GM12878 (cell line): ENCODE results near the gene C19orf12. TPM values are rescaled to one million over a fixed set of nuclear protein-coding genes. Genes with fewer than 3 reads are reported as not detected.

Source experiments
- ATAC-seq: fragments of 200-7000 bp; cut with Tn5 transposase; 3 replicates; pipeline ENCODE4 v1.9.1; 2020; ENCODE audit warnings: mild to moderate bottlenecking, moderate library complexity
- BruUV-seq: library from RNA; stranded (reverse); fragments of 400-500 nt; replicated peaks from 2 replicates; lab custom pipeline; 2021; lab: Mats Ljungman, UMichigan
- CTCF ChIA-PET: fragments of 300-600 bp; sonication (Branson Sonifier 250); formaldehyde crosslinking; extraction: SDS; loops from one replicate; lab custom pipeline; 2021; ENCODE audit warnings: inconsistent platforms; lab: Yijun Ruan, JAX
- POLR2A ChIA-PET: fragments of 350-600 bp; formaldehyde crosslinking; extraction: SDS; loops from one replicate; lab custom pipeline; 2021; ENCODE audit warnings: inconsistent platforms; lab: Charles Lee
- RAD21 ChIA-PET: fragments of 300-600 bp; sonication (Branson Sonifier 250); formaldehyde crosslinking; loops from one replicate; lab custom pipeline; 2023; ENCODE audit warnings: antibody characterized with exemption; ENCODE audit not compliant: unreplicated experiment; lab: Charles Lee
- SMC1A ChIA-PET: fragments of 300-600 bp; sonication (Branson Sonifier 250); formaldehyde crosslinking; loops from one replicate; lab custom pipeline; 2023; ENCODE audit not compliant: unreplicated experiment, uncharacterized antibody; lab: Charles Lee
- DNase-seq: peaks from one replicate; pipeline ENCODE4 v3.0.0-alpha.2; 2011; ENCODE audit warnings: low read depth, low spot score
- FAIRE-seq: peaks from 3 replicates; lab custom pipeline; 2011; peaks lifted over from hg19 to GRCh38; lab: Jason Lieb, UNC
- H2AFZ ChIP-seq: 2 replicates; pipeline ENCODE4 v1.6.0; 2011; ENCODE audit warnings: low read depth, low read length, control low read depth; ENCODE audit not compliant: control insufficient read depth
- H3K27ac ChIP-seq: 2 replicates; pipeline ENCODE4 v1.5.1; 2011; ENCODE audit warnings: control low read depth; ENCODE audit not compliant: control insufficient read depth, insufficient read depth
- H3K27me3 ChIP-seq, 2 experiments: replicated peaks in 1 of 2; 2 replicates each; pipeline versions ENCODE4 v1.6.0 to v1.6.1; 2011; ENCODE audit warnings: low read length in 1 of 2; ENCODE audit not compliant: control insufficient read depth in 2 of 2, insufficient read depth in 2 of 2
- H3K36me3 ChIP-seq, 2 experiments: 2 replicates each; pipeline ENCODE4 v1.5.1; 2011; ENCODE audit warnings: low read length in 1 of 2; ENCODE audit not compliant: control insufficient read depth in 2 of 2, insufficient read depth in 2 of 2
- H3K4me1 ChIP-seq: 2 replicates; pipeline ENCODE4 v1.6.1; 2011; ENCODE audit warnings: mild to moderate bottlenecking, low read length, moderate library complexity, mixed read lengths; ENCODE audit not compliant: control insufficient read depth, insufficient read depth
- H3K4me2 ChIP-seq: 2 replicates; pipeline ENCODE4 v1.6.0; 2011; ENCODE audit warnings: control low read depth; ENCODE audit not compliant: control insufficient read depth, insufficient read depth
- H3K4me3 ChIP-seq: fragments of 200-600 bp; sonication (generic); 2 replicates; pipeline ENCODE4 v1.5.1; 2016
- H3K79me2 ChIP-seq: 2 replicates; pipeline ENCODE4 v1.6.0; 2011; ENCODE audit warnings: low read length; ENCODE audit not compliant: control insufficient read depth, insufficient read depth
- H3K9ac ChIP-seq: 2 replicates; pipeline ENCODE4 v1.8.0; 2011; ENCODE audit warnings: low read length, control low read depth, mixed read lengths; ENCODE audit not compliant: control insufficient read depth, insufficient read depth
- H3K9me3 ChIP-seq: replicated peaks from 3 replicates; pipeline ENCODE4 v1.5.1; 2011; ENCODE audit warnings: mild to moderate bottlenecking, low read length; ENCODE audit not compliant: control insufficient read depth, insufficient read depth
- H4K20me1 ChIP-seq: 2 replicates; pipeline ENCODE4 v1.6.0; 2011; ENCODE audit not compliant: control insufficient read depth, insufficient read depth
- CEBPB ChIP-seq, 2 experiments: fragments of 150-350 bp in 1 of 2; IDR thresholded peaks; 2 replicates each; pipeline ENCODE4 v1.6.1; 2012 to 2014; ENCODE audit warnings: low read depth in 2 of 2, low read length in 2 of 2, borderline replicate concordance in 1 of 2, inconsistent platforms in 1 of 2
- MLLT1 ChIP-seq: fragments of 450-650 bp; IDR thresholded peaks from 2 replicates; pipeline ENCODE4 v1.6.1; 2016; ENCODE audit warnings: mild to moderate bottlenecking
- WGBS: methylation state at CpG from one replicate; pipeline ENCODE4 v1.1.6; 2016; ENCODE audit warnings: low lambda C conversion rate; ENCODE audit not compliant: insufficient replicate concordance, insufficient coverage; ENCODE audit errors: missing lambda C conversion rate; 5-methylcytosine and 5-hydroxymethylcytosine counted together
- in situ Hi-C: fragments of 300-500 bp; cut with MboI; formaldehyde crosslinking; loops from 9 replicates; pipeline ENCODE4 v1.14.3; 2018; ENCODE audit warnings: mixed read lengths
- intact Hi-C: fragments of 100-400 bp; cut with micrococcal nuclease; formaldehyde crosslinking; loops from one replicate; pipeline ENCODE4 v1.14.2; 2022; ENCODE audit not compliant: unreplicated experiment
- polyA plus RNA-seq, 11 experiments: library from polyadenylated mRNA; depleted of rRNA in 4 of 11; unstranded in 6 of 11; stranded (reverse) in 5 of 11; fragments of >200 nt; fragmentation: Nextera tagmentation in 4 of 11; fragmentation: Illumina TruSeq in 1 of 11; extraction: Ambion mirVana in 4 of 11; extraction: Trizol in 1 of 11; gene quantifications; 1 replicate in 1 of 11; 2 replicates in 10 of 11; pipeline versions ENCODE4 v1.2.1 to v1.2.3, GENCODE V29; 2011 to 2016; ENCODE audit warnings: inconsistent platforms in 2 of 11, missing spikeins in 2 of 11, low read depth in 1 of 11
- total RNA-seq, 4 experiments: library from RNA; depleted of rRNA in 3 of 4; stranded (reverse); fragments of >200 nt in 3 of 4; fragmentation: Illumina TruSeq in 1 of 4; extraction: Trizol in 1 of 4; gene quantifications; 2 replicates each; pipeline versions ENCODE4 v1.2.1 to v1.2.3, GENCODE V29; 2013 to 2021

C19orf12 gene
- total and polyA plus RNA-seq, 10 of the 15 experiments (the other 5 are each of a cell fraction or from before 2014, with no cell fraction given): 2.3 to 23.5 (median 20.3) TPM

GRCh38 chr19:29714371-29714952, 599 bp downstream of the C19orf12 start:
- FAIRE-seq (no peak), ATAC-seq (peak; percentile 27), DNase-seq (no peak)
- Histone ChIP-seq H3K27ac (peak overlapping the region; percentile 79), H3K4me2 (peak overlapping the region; percentile 88), H3K4me1 (peaks cover 11% of the 10 kb centered on the region), H3K79me2 (peaks cover 29% of the 10 kb centered on the region), H3K9me3 (no peaks in the 10 kb centered on the region), H3K36me3 (no peaks in the 10 kb centered on the region), H3K9ac (peak overlapping the region; percentile 75), H3K27me3 (no peaks in the 10 kb centered on the region), H3K4me3 (peak overlapping the region; percentile 78), H2AFZ (peak overlapping the region; percentile 51), H4K20me1 (no peaks in the 10 kb centered on the region)
- ChIA-PET POLR2A (interaction anchor here (0.7 to 3.3 kb wide), 7 partner anchors 15 to 108 kb away, joined by 3 to 17 read pairs (median 3); partner anchors contain the start of gene POP4), RAD21 (interaction anchor here (0.7 to 6.4 kb wide), 10 partner anchors 10 to 158 kb away, joined by 3 to 78 read pairs (median 11); partner anchors contain the start of genes PLEKHF1 and POP4), CTCF (interaction anchor here (1.5 to 9.5 kb wide), 6 partner anchors 8 to 105 kb away, joined by 6 to 237 read pairs (median 32); partner anchors contain the start of genes PLEKHF1 and POP4), SMC1A (interaction anchor here (0.6 to 4.2 kb wide), 7 partner anchors 20 to 248 kb away, joined by 3 to 59 read pairs (median 17); partner anchors contain the start of genes PLEKHF1 and POP4)
- in situ Hi-C loops (loop anchor here (10.0 to 25.0 kb wide), 2 partner anchors 110 to 502 kb away; partner anchors contain the start of genes POP4 and UQCRFS1), intact Hi-C loops (no loop called here)
- BruUV-seq: no TSS peak
- 0 out of 2 replicates have a peak, but pooled peaks have one; percentile 17 for TF ChIP-seq MLLT1
- TF ChIP-seq CEBPB (IDR thresholded peaks at IDR 0.05; ENCODE audit: borderline replicate concordance in 1 of 2, low read depth in 2 of 2, low read length in 2 of 2): no peak
- WGBS: 28% methylated on average over 11 of the region's 15 CpGs
